HepG2 (cell line): ENCODE results near the gene SNRNP27. TPM values are rescaled to one million over a fixed set of nuclear protein-coding genes. Genes with fewer than 3 reads are reported as not detected.
A peak's percentile ranks its signal among the peaks of the same experiment; 100 is the strongest.

Source experiments
- ATF7-NPFF ChIP-seq: sonication (generic); formaldehyde crosslinking; IDR thresholded peaks from 2 replicates; pipeline ENCODE4 v1.8.1; 2023; ENCODE audit warnings: mild to moderate bottlenecking, low read depth, missing genetic modification reagents, moderate library complexity
- CENPT ChIP-seq: sonication (generic); formaldehyde crosslinking; IDR thresholded peaks from 2 replicates; pipeline ENCODE4 v1.8.0; 2022; ENCODE audit warnings: low read depth, mild to moderate bottlenecking, moderate library complexity, missing genetic modification reagents
- DR1 ChIP-seq: sonication (generic); formaldehyde crosslinking; IDR thresholded peaks from 2 replicates; pipeline ENCODE4 v1.8.0; 2021; ENCODE audit warnings: mild to moderate bottlenecking, missing genetic modification reagents, inconsistent platforms
- ELF3 ChIP-seq: IDR thresholded peaks from 2 replicates; pipeline ENCODE4 v1.6.1; 2016; ENCODE audit warnings: missing genetic modification reagents, missing compliant biosample characterization
- FOSL2 ChIP-seq: sonication (generic); formaldehyde crosslinking; IDR thresholded peaks from 2 replicates; pipeline ENCODE4 v1.4.0; 2020; ENCODE audit warnings: missing genetic modification reagents
- MATR3 ChIP-seq: sonication (generic); formaldehyde crosslinking; IDR thresholded peaks from 2 replicates; pipeline ENCODE4 v1.4.0; 2020; ENCODE audit warnings: missing genetic modification reagents
- MTA1 ChIP-seq: sonication (generic); formaldehyde crosslinking; IDR thresholded peaks from 2 replicates; pipeline ENCODE4 v1.4.0; 2020; ENCODE audit warnings: missing genetic modification reagents, mild to moderate bottlenecking, borderline replicate concordance
- PHB2 ChIP-seq: fragments of 450-650 bp; IDR thresholded peaks from 2 replicates; pipeline ENCODE4 v1.6.1; 2018; ENCODE audit not compliant: partially characterized antibody
- PLSCR1 ChIP-seq: sonication (generic); formaldehyde crosslinking; IDR thresholded peaks from 2 replicates; pipeline ENCODE4 v1.5.0; 2020; ENCODE audit warnings: missing genetic modification reagents, mild to moderate bottlenecking, borderline replicate concordance
- SOX5 ChIP-seq: IDR thresholded peaks from 2 replicates; pipeline ENCODE4 v1.6.1; 2016; ENCODE audit warnings: borderline replicate concordance
- ZNF317 ChIP-seq: sonication (generic); formaldehyde crosslinking; IDR thresholded peaks from 2 replicates; pipeline ENCODE4 v1.5.0; 2020; ENCODE audit warnings: mild to moderate bottlenecking, missing genetic modification reagents
- ZNF496 ChIP-seq: sonication (generic); formaldehyde crosslinking; IDR thresholded peaks from 2 replicates; pipeline ENCODE4 v1.8.1; 2023; ENCODE audit warnings: mild to moderate bottlenecking, moderate library complexity, missing genetic modification reagents; ENCODE audit not compliant: insufficient replicate concordance
- ZSCAN22 ChIP-seq: sonication (generic); formaldehyde crosslinking; IDR thresholded peaks from 2 replicates; pipeline ENCODE4 v1.4.0; 2020; ENCODE audit warnings: mild to moderate bottlenecking, missing genetic modification reagents
- polyA plus RNA-seq, 8 experiments: library from polyadenylated mRNA; depleted of rRNA in 3 of 8; stranded (reverse) in 7 of 8; unstranded in 1 of 8; fragments of >200 nt; fragmentation: Illumina TruSeq in 4 of 8; extraction: Trizol in 4 of 8; gene quantifications; 2 replicates each; pipeline versions ENCODE4 v1.2.1 to v1.2.3, GENCODE V29; 2011 to 2016; ENCODE audit warnings: low read depth in 4 of 8, missing spikeins in 1 of 8, mixed read lengths in 1 of 8; ENCODE audit not compliant: insufficient read depth in 1 of 8
- total RNA-seq, 5 experiments: library from RNA; depleted of rRNA; stranded (reverse); fragments of >200 nt; fragmentation: Illumina TruSeq; extraction: Trizol; gene quantifications; 2 replicates each; pipeline ENCODE4 v1.2.3, GENCODE V29; 2016; ENCODE audit warnings: low read depth in 1 of 5
- TF ChIP-seq, protein P1 (sequence below): sonication (generic); formaldehyde crosslinking; IDR thresholded peaks from 2 replicates; pipeline ENCODE4 v1.4.0; 2020; ENCODE audit warnings: missing genetic modification reagents
- TF ChIP-seq, protein P2 (sequence below): sonication (generic); formaldehyde crosslinking; IDR thresholded peaks from 2 replicates; pipeline ENCODE4 v1.4.0; 2020; ENCODE audit warnings: missing genetic modification reagents
- TF ChIP-seq, protein P3 (sequence below): sonication (generic); formaldehyde crosslinking; IDR thresholded peaks from 2 replicates; pipeline ENCODE4 v1.8.0; 2022; ENCODE audit warnings: missing genetic modification reagents, mild to moderate bottlenecking, inconsistent platforms, borderline replicate concordance
- TF ChIP-seq, protein P4 (sequence below): sonication (generic); IDR thresholded peaks from 2 replicates; pipeline ENCODE4 v1.6.1; 2016; ENCODE audit warnings: low read depth, borderline replicate concordance

The SNRNP27 gene
- total and polyA plus RNA-seq, 2 of the 13 experiments (the other 11 are each of a cell fraction or from before 2014, with no cell fraction given): 49.8 to 54.6 TPM

DNA sequence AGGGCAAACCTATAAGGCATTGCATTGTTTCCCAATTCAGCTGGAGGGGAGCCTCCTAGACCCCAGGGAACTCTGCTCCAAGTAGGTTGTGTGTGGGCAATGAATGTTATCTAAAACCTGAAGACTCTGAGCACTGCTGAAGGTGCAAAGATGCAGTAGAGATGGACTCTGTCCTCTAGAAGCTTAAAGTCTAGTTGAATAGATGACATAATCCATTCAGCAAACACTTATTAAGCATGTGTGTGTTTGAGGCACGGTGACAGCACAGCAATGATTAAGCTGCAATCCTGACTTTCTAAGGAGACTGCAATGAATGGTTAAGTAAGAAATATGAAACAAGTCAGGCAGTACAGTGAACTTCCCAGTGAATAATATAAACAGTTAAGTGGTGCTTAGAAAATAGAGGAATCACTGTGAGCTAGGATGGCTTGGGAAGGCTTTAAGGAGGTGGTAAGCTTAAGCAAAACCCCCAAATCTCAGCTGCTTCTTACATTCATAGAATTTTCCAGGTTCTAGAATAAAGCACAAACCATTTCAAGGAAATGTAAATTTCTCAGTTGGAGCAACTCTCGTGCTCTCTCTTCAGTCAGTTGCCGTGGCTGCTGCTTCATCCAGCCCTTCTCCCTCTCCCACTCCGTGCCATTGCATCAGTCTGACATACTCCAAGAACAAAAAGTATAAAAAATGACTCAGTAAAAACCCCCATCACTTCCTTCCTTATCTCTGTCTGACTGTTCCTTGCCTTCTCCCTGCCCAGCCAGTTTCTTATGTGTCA, 40.3 kb downstream of the SNRNP27 start (continued):
- TF ChIP-seq ZNF496 (CRISPR knock-in tag) (no peak), ZNF317 (no peak), ZSCAN22 (CRISPR knock-in tag) (no peak), FOSL2 (CRISPR knock-in tag) (peak; percentile 76), MTA1 (CRISPR knock-in tag) (no peak), ATF7-NPFF (CRISPR knock-in tag) (no peak), CENPT (CRISPR knock-in tag) (no peak), ELF3 (CRISPR knock-in tag) (peak; percentile 50; the same call in 1 of the 2 replicates), MATR3 (CRISPR knock-in tag) (no peak), PHB2 (no peak), SOX5 (peak; percentile 72), DR1 (no peak), PLSCR1 (CRISPR knock-in tag) (no peak)
- TF ChIP-seq, protein P1, sequence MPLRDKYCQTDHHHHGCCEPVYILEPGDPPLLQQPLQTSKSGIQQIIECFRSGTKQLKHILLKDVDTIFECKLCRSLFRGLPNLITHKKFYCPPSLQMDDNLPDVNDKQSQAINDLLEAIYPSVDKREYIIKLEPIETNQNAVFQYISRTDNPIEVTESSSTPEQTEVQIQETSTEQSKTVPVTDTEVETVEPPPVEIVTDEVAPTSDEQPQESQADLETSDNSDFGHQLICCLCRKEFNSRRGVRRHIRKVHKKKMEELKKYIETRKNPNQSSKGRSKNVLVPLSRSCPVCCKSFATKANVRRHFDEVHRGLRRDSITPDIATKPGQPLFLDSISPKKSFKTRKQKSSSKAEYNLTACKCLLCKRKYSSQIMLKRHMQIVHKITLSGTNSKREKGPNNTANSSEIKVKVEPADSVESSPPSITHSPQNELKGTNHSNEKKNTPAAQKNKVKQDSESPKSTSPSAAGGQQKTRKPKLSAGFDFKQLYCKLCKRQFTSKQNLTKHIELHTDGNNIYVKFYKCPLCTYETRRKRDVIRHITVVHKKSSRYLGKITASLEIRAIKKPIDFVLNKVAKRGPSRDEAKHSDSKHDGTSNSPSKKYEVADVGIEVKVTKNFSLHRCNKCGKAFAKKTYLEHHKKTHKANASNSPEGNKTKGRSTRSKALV: no peak
- TF ChIP-seq, protein P2, sequence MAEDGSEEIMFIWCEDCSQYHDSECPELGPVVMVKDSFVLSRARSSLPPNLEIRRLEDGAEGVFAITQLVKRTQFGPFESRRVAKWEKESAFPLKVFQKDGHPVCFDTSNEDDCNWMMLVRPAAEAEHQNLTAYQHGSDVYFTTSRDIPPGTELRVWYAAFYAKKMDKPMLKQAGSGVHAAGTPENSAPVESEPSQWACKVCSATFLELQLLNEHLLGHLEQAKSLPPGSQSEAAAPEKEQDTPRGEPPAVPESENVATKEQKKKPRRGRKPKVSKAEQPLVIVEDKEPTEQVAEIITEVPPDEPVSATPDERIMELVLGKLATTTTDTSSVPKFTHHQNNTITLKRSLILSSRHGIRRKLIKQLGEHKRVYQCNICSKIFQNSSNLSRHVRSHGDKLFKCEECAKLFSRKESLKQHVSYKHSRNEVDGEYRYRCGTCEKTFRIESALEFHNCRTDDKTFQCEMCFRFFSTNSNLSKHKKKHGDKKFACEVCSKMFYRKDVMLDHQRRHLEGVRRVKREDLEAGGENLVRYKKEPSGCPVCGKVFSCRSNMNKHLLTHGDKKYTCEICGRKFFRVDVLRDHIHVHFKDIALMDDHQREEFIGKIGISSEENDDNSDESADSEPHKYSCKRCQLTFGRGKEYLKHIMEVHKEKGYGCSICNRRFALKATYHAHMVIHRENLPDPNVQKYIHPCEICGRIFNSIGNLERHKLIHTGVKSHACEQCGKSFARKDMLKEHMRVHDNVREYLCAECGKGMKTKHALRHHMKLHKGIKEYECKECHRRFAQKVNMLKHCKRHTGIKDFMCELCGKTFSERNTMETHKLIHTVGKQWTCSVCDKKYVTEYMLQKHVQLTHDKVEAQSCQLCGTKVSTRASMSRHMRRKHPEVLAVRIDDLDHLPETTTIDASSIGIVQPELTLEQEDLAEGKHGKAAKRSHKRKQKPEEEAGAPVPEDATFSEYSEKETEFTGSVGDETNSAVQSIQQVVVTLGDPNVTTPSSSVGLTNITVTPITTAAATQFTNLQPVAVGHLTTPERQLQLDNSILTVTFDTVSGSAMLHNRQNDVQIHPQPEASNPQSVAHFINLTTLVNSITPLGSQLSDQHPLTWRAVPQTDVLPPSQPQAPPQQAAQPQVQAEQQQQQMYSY (CRISPR knock-in tag): no peak
- TF ChIP-seq, protein P3, sequence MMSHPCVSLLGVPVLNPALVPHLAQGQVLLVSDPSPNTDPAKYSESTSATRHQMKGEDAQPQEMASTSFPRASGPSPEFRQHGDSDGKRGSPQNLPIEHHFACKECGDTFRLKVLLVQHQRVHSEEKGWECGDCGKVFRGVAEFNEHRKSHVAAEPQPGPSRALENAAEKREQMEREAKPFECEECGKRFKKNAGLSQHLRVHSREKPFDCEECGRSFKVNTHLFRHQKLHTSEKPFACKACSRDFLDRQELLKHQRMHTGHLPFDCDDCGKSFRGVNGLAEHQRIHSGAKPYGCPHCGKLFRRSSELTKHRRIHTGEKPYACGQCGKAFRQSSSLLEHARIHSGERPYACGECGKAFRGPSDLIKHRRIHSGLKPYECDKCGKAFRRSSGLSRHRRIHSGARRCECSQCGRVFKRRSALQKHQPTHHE: no peak
- TF ChIP-seq, protein P4, sequence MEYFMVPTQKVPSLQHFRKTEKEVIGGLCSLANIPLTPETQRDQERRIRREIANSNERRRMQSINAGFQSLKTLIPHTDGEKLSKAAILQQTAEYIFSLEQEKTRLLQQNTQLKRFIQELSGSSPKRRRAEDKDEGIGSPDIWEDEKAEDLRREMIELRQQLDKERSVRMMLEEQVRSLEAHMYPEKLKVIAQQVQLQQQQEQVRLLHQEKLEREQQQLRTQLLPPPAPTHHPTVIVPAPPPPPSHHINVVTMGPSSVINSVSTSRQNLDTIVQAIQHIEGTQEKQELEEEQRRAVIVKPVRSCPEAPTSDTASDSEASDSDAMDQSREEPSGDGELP: peak; percentile 31; the same call in 1 of the 2 replicates
- TF ChIP-seq, all 625 proteins: peak for 129
